CD4-positive, alpha-beta T cell (primary cell): Measurements from ENCODE around the gene PLPP7. TPM values are rescaled to one million over a fixed set of nuclear protein-coding genes. Genes with fewer than 3 reads are reported as not detected.

Experiments used
- ATAC-seq: fragments of 200-7000 bp; cut with Tn5 transposase; one replicate; pipeline ENCODE4 v1.10.0; 2022; ENCODE audit warnings: mild to moderate bottlenecking; ENCODE audit not compliant: poor library complexity
- CTCF ChIA-PET: fragments of 350-600 bp; sonication (Branson Sonifier 250); formaldehyde crosslinking; loops from one replicate; lab custom pipeline; 2021; ENCODE audit warnings: antibody characterized with exemption, inconsistent platforms; lab: Charles Lee
- POLR2A ChIA-PET: fragments of 350-600 bp; sonication (Branson Sonifier 250); formaldehyde crosslinking; loops from one replicate; lab custom pipeline; 2021; ENCODE audit warnings: antibody characterized with exemption, inconsistent platforms; lab: Charles Lee
- DNase-seq, 14 experiments: peaks; one replicate each; pipeline ENCODE4 v3.0.0-alpha.2; 2013 to 2020; ENCODE audit warnings: mixed read lengths in 2 of 14
- H3K27ac ChIP-seq, 2 donors: one replicate each; pipeline versions ENCODE4 v1.5.1 to v1.7.0; 2013; ENCODE audit warnings: low read length in 2 of 2, low read depth in 1 of 2, mild to moderate bottlenecking in 1 of 2
- H3K27me3 ChIP-seq, 2 experiments: 1 replicate in 1 of 2; 2 replicates in 1 of 2; pipeline versions ENCODE4 v1.6.1 to v1.7.0; 2013; ENCODE audit warnings: low read length in 2 of 2, control low read depth in 1 of 2, mild to moderate bottlenecking in 1 of 2, moderate library complexity in 1 of 2; ENCODE audit not compliant: insufficient read depth in 2 of 2, control insufficient read depth in 1 of 2
- H3K36me3 ChIP-seq: one replicate; pipeline ENCODE4 v1.6.1; 2013; ENCODE audit warnings: low read length, control low read depth; ENCODE audit not compliant: insufficient read depth
- H3K4me1 ChIP-seq: one replicate; pipeline ENCODE4 v1.6.1; 2013; ENCODE audit warnings: low read length, control low read depth; ENCODE audit not compliant: insufficient read depth
- H3K4me3 ChIP-seq: one replicate; pipeline ENCODE4 v1.5.1; 2013; ENCODE audit warnings: mild to moderate bottlenecking, low read length, moderate library complexity
- H3K9me3 ChIP-seq, 2 experiments: 1 replicate in 1 of 2; 2 replicates in 1 of 2; pipeline versions ENCODE4 v1.6.1 to v1.7.0; 2013; ENCODE audit warnings: low read length in 2 of 2, mild to moderate bottlenecking in 2 of 2, control low read depth in 1 of 2, moderate library complexity in 1 of 2; ENCODE audit not compliant: control insufficient read depth in 1 of 2, insufficient read depth in 1 of 2
- H3K27ac Mint-ChIP-seq: one replicate; pipeline ENCODE4 v1.8.0; 2020; ENCODE audit warnings: mixed read lengths
- H3K27me3 Mint-ChIP-seq: one replicate; pipeline ENCODE4 v1.8.0; 2021; ENCODE audit warnings: mixed read lengths
- H3K36me3 Mint-ChIP-seq: one replicate; pipeline ENCODE4 v1.8.0; 2021; ENCODE audit warnings: low read depth, mixed read lengths
- H3K4me1 Mint-ChIP-seq: one replicate; pipeline ENCODE4 v1.8.0; 2021; ENCODE audit warnings: low read depth, mixed read lengths
- H3K4me3 Mint-ChIP-seq: one replicate; pipeline ENCODE4 v1.8.0; 2020; ENCODE audit warnings: mild to moderate bottlenecking, mixed read lengths
- H3K9me3 Mint-ChIP-seq: one replicate; pipeline ENCODE4 v1.8.0; 2020; ENCODE audit warnings: mixed read lengths
- CTCF ChIP-seq: fragments of 200-600 bp; IDR thresholded peaks from one replicate; pipeline ENCODE4 v1.8.0; 2022; ENCODE audit warnings: antibody characterized with exemption, mild to moderate bottlenecking
- intact Hi-C, 2 experiments: fragments of 100-400 bp; cut with DNase I in 1 of 2; cut with micrococcal nuclease in 1 of 2; formaldehyde crosslinking; loops; one replicate each; pipeline versions ENCODE4 v1.15.1 to v1.9.0; 2023 to 2025; cut with DNase I, micrococcal nuclease
- total RNA-seq, 174 experiments: library from RNA in 2 of 174; stranded (reverse) in 2 of 174; gene quantifications; one replicate each; pipeline ENCODE4 v1.2.3 and lab custom pipeline; 2021 to 2026

Gene PLPP7
- total RNA-seq, 2 experiments from 2014 or later = 0.22 TPM; not detected in 1

DNA sequence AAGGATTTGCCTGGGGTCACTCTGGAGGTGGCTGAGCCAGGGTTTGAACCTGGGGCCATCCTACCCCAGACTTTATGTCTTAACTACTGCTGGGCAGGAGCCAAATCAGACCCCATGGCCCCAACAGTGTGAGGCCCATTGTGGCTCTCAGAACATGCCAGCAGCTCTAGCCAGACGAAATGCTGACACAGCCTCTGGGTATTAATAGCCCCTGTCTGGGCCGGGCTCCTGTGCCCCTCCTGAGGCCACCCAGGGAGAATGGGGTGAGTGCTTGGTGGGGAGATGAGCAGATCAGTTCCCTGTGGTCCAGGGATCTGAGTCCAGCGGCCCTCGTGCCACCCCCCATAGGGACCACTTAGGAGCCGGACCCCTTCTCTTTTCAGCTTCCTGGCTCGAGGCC, 2.2 kb upstream of the PLPP7 start:
- intact Hi-C loops = no loop called here
- Histone ChIP-seq H3K4me1 (peaks cover 7% of the 10 kb centered on the region), H3K9me3 (no peaks in the 10 kb centered on the region), H3K27ac (no peak overlapping the region), H3K27me3 (peaks cover 0 to 4% of the 10 kb centered on the region in 2 experiments), H3K36me3 (no peaks in the 10 kb centered on the region), H3K4me3 (no peak overlapping the region)
- TF ChIP-seq CTCF = no peak
- POLR2A ChIA-PET = interaction anchor here (1.8 kb wide), 1 partner anchor 17 kb away, joined by 5 read pairs; no protein-coding TSS in a partner anchor
- no peak for ATAC-seq
- Mint-ChIP-seq H3K27ac (no peak overlapping the region), H3K4me1 (peaks cover 6% of the 10 kb centered on the region), H3K9me3 (no peaks in the 10 kb centered on the region), H3K27me3 (no peaks in the 10 kb centered on the region), H3K4me3 (no peak overlapping the region), H3K36me3 (no peaks in the 10 kb centered on the region)
- no peak for DNase-seq
- CTCF ChIA-PET = no interaction called here

DNA sequence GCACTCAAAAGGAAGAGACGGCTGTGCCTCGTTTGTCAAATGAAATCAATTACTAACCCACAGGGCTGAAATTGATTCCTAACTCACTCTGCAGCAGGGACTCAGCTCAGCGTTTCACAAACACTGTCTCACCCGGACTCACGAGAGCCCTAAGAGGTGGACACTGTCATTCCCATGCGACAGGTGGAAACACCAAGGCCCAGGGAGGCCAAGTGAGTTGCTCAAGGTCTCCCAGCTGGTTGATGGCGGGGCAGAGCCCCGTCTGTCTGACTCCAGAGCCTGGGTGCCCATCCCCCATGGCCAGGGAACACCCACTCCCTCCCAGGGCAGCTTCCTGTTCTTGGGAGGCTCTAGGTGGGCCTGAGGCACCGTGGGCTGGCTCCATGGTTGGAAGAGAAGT, 1.3 kb upstream of the PLPP7 start:
- peaks cover 3% of the 10 kb centered on the region for H3K4me1 Mint-ChIP-seq
- H3K4me3 Mint-ChIP-seq = no peak overlapping the region
- Histone ChIP-seq H3K4me1 (peaks cover under 1% of the 10 kb centered on the region), H3K9me3 (no peaks in the 10 kb centered on the region), H3K27ac (no peak overlapping the region), H3K27me3 (no peaks in the 10 kb centered on the region), H3K4me3 (no peak overlapping the region), H3K36me3 (no peaks in the 10 kb centered on the region)
- ATAC-seq (no peak), DNase-seq (no peak)
- intact Hi-C loops = no loop called here
- ChIA-PET CTCF (no interaction called here), POLR2A (interaction anchor here (1.7 to 1.8 kb wide), 2 partner anchors 17 to 32 kb away, joined by 5 to 6 read pairs; no protein-coding TSS in a partner anchor)
- no peaks in the 10 kb centered on the region for H3K27me3 Mint-ChIP-seq
- no peaks in the 10 kb centered on the region for H3K36me3 Mint-ChIP-seq
- no peak for TF ChIP-seq CTCF
- H3K27ac Mint-ChIP-seq = no peak overlapping the region
- H3K9me3 Mint-ChIP-seq = no peaks in the 10 kb centered on the region

DNA sequence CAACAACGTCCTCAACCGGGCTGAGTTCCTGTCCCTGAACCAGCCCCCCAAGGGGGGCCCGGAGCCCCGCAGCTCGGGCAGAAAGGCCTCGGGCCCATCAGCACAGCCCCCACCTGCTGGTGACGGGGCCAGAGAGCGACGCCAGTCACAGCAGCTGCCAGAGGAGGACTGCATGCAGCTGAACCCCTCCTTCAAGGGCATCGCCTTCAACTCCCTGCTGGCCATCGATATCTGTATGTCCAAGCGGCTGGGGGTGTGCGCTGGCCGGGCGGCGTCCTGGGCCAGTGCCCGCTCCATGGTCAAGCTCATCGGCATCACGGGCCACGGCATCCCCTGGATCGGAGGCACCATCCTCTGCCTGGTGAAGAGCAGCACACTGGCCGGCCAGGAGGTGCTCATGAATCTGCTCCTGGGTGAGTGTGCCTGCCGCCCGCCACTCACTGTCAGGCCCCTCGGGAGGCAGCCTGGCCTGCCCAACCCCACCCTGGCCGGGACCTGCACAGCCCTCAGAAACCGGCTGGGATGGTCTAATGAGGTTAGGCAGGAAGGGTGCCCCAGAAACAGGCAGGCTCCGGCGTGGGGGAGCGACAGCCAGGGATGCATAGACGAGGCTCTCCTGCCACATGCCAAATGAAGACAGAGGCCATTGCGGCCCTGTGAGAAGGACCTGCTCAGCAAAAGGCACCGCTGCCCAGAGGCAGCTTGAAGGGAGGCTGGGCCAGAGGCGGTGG, 678 bp downstream of the PLPP7 start:
- DNase-seq (peak in 1 of 14 experiments; percentile 11), ATAC-seq (no peak)
- Mint-ChIP-seq H3K27me3 (no peaks in the 10 kb centered on the region), H3K4me1 (no peaks in the 10 kb centered on the region), H3K4me3 (no peak overlapping the region), H3K36me3 (no peaks in the 10 kb centered on the region), H3K9me3 (no peaks in the 10 kb centered on the region), H3K27ac (no peak overlapping the region)
- ChIA-PET POLR2A (interaction anchor here (1.0 kb wide), 1 partner anchor 9 kb away, joined by 3 read pairs; no protein-coding TSS in a partner anchor), CTCF (no interaction called here)
- no peaks in the 10 kb centered on the region for H3K4me1 ChIP-seq
- H3K36me3 ChIP-seq = no peaks in the 10 kb centered on the region
- no peak overlapping the region for H3K27ac ChIP-seq
- H3K27me3 ChIP-seq = no peaks in the 10 kb centered on the region
- no peak overlapping the region for H3K4me3 ChIP-seq
- H3K9me3 ChIP-seq = no peaks in the 10 kb centered on the region
- no peak for TF ChIP-seq CTCF
- intact Hi-C loops = no loop called here
